ENCODE measurements around the gene FAM193A.
"Not testable (repeated sequence)": the region's sequence is repeated elsewhere in the genome, so short reads cannot be mapped to it uniquely, and the experiment has no call there.

FAM193A gene

DNA sequence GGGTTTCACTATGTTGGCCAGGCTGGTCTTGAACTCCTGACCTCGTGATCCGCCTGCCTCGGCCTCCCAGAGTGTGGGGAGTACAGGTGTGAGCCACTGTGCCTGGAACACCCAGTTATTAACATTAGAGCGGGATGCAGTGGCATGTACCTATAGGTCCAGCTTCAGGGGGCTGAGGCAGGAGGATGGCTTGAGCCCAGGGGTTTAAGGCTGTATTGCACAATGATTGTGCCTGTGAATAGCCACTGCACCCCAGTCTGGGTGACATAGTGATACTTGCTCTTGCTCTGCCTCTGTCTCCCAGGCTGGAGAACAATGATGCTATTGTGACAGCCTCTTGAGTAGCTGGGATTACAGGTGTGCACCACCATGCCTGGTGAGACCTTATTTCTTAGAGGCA is 39.8 kb downstream of the FAM193A start:
- no peak for DNase-seq (ENCODE audit: low spot score)

DNA sequence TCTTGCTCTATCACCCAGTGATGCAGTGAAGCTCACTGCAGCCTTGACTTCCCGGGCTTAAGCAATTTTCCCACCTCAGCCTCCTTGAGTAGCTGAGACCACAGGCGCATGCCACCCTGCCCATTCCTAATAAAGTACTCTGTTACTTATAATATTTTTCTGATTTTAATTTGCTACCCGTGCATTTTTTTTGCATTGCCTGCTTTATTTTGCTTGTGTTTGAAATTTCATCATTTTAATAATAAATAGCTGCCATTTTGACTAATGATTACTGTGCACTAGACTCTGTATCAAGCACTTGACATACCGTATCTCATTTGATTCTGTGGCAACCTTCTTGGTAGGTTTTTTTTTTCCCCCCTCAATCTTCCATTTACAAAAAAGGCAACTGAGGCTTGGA is 41.7 kb downstream of the FAM193A start:
- no peak for DNase-seq (ENCODE audit: low spot score)

DNA sequence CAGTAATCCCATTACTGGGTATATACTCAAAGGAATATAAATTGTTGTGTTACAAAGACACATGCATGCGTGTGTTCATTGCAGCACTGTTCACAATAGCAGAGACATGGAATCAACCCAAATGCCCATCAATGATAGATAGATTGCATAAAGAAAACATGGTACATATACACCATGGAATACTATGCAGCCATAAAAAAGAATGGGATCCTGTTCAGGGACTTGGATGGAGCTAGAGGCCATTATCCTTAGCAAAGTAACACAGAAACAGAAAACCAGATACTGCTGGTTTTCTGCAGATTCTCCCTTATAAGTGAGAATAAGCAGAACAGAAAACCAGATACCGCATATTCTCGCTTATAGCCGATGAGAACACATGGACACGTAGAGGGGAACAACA is 43.5 kb downstream of the FAM193A start:
- DNase-seq (ENCODE audit: low spot score), result no peak

DNA sequence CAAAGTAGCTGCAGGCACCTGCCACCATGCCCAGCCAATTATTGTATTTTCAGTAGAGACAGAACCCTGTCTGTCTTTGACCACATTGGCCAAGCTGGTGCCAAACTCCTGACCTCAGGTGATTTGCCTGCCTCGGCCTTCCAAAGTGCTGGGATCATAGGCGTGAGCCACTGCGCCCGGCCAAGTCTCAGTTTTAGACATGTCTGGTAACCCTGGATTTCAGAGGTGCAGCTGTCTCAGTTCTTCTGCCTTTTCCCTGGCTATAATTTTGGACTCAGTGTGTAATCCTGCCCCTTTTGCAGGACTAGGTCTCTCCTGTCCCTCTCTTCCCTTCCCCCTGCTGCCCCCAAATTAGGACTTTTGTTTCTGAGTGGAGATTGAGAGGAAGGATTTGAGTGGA is 46.6 kb downstream of the FAM193A start:
- DNase-seq (ENCODE audit: low spot score), result no peak

DNA sequence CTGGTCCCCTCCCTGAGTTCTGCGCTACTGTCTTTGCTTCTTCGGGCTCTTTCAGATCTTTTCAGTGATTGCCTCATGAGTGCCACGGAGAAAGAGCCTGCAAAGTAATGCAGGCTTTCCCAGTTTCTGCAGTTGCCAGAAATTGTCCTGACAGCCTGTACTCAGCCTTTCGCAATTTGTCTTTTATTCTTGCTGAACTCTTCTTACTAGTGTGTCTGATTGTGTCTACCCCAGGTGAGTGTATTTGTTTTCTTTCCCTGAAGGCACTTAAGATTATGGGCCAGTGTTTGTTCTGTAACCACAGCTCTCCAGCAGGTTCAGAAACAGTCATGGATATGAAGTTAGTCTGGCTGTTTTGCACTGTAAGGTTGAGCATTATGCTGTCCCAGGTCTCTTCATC is 47.1 kb downstream of the FAM193A start:
- no peak for DNase-seq (ENCODE audit: low spot score)

DNA sequence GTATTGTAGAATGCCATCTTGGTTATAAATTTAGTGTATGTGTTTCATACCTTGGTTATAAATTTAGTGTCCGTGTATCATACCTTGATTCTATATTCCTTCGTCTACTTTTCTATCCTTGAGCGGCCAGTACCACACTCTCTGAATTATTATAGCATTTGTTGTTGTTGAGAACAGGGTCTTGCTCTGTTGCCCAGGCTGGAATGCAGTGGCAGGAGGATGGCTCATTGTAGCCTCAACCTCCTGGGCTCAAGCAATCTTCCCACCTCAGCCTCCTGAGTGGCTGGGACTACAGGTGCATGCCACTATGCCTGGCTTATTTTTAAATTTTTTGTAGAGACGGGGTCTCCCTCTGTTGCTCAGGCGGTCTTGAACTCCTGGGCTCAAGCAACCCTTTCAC is 50.1 kb downstream of the FAM193A start:
- DNase-seq (ENCODE audit: low spot score), result no peak

DNA sequence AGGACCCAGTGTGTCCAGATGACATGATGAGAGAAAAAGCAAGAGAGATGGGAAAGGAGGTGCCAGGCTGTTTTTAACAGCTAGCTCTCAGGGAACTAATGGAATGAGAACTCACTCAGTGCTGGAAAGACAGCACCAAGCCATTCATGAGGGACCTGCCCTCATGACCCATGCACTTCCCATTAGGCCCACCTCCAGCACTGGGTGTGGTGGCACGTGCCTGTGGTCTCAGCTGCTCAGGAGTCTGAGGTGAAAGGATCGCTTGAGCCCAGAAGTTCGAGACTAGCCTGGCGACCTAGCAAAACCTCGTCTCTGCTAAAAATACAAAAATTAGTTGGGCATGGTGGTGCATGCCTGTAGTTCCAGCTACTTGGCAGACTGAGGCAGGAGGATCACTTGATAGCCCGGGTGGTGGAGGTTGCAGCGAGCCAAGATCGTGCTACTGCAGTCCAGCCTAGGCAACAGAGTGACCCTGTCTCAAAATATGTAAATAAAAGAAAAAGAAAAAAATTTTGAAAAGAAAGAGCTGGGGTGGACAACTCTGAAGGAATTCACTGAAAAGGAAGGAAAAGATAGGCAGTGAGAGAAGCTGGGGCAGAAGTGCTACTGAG is 50.9 kb downstream of the FAM193A start:
- DNase-seq (ENCODE audit: low spot score), result no peak

DNA sequence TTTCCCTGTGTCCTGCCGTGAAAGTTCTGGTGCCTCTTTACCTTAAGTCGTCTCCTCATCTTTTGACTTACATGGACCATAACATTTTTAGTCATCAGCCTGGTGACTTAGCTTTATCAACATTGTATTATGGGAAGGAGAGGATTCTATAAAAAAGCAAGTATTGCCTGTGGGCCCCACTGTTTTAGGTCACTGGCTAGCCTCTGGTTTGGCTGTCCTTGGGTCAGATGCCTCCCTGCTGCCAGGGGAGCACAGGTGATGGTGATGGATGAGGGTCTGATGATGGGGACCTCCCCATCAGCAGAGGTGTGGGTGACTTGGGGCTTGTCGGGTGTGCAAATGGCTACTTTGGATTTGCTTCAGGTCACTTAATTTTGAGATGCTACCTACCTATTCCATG is 51.8 kb downstream of the FAM193A start:
- DNase-seq (ENCODE audit: low spot score), result no peak

DNA sequence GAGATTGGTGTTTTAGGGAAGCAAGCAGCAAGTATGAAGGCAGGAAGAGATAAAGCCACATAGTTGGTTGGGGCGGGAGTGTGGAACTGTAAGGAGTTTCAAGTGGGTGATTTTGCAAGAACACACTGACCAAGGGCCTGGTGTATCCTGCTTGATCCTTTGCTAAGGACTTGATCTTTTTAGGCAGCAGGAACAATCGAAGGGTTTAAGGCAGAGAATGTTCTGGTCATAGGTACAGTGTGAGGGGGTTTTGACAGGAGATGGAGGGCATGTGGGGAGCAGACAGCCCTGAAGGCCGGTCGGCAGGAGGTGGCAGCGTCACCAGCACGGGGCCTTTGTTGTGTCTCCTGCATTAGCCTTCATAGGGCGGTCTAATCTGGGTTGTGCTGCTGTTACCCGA is 54.7 kb downstream of the FAM193A start:
- DNase-seq (ENCODE audit: low spot score), result peak; percentile 62

DNA sequence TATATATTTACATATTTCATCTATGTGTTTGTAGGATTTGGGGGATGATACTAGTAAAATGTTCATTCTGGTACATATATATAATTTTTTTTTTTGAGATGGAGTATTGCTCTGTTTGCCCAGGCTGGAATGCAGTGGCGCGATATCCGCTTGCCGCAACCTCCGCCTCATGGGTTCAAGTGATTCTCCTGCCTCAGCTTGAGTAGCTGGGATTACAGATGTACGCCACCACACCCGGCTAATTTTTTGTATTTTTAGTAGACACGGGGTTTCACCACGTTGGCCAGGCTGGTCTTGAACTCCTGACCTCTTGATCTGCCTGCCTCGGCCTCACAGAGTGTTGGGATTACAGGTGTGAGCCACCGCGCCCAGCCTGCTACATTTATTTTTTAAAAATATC is 55.6 kb downstream of the FAM193A start:
- DNase-seq (ENCODE audit: low spot score), result not testable (repeated sequence)

DNA sequence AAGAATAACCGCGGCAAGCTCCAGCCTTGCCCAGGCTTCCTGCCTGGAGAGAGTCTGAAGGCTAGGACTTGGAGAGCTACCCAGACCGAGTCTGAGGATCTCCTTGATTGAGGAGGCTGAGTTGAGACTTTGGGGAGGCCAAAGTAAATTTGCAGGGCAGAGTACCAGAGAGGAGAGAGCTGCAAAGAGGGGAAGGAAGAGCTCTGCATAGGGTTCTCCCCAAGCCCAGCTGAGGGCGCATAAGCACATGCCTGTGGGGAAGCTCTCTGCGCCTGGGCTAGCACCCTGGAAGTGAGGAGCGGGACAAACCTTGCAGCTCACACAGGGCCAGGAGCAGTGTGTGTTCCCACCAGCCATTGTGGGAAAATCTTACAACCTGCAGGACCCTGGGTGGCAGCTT is 56.1 kb downstream of the FAM193A start:
- DNase-seq (ENCODE audit: low spot score), result no peak

DNA sequence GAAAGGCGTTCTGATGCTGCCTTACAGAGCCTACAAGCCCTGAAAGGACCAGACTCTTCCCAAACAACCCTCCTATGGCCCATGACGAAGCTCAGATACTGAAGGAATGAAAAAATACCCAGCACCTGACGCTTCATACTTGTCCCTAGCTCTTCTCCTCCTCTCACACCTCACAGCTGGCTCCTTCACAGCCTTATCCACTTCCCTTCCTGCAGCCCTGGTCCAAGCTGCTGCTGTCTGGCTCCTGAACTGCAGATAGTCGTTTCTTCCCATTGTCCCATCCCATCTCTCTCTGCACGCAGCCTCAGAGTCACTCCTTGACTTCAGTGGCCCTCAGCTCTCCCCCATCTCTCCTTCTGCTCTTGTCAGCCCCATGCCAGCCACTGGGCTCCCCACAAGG is 56.6 kb downstream of the FAM193A start:
- no peak for DNase-seq (ENCODE audit: low spot score)

DNA sequence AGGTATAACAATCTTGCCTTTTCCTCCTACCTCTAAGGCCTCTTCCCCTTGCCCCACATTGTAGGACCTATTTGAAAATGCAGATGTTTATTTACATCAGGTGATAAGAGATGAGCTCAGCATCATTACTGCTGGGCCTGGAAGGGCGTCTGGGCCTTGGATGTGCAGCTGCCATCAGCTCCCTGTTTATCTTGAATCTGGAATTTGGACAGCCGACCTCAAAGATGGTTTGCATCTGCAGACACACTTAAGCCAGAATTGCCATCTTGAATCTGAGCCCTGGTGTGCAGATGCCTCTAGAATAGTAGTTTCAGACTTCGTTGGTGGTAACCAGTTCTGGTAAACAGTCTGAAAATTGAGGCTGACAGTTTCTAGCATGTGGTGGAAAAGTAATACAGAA is 59.0 kb downstream of the FAM193A start:
- no peak for DNase-seq (ENCODE audit: low spot score)

DNA sequence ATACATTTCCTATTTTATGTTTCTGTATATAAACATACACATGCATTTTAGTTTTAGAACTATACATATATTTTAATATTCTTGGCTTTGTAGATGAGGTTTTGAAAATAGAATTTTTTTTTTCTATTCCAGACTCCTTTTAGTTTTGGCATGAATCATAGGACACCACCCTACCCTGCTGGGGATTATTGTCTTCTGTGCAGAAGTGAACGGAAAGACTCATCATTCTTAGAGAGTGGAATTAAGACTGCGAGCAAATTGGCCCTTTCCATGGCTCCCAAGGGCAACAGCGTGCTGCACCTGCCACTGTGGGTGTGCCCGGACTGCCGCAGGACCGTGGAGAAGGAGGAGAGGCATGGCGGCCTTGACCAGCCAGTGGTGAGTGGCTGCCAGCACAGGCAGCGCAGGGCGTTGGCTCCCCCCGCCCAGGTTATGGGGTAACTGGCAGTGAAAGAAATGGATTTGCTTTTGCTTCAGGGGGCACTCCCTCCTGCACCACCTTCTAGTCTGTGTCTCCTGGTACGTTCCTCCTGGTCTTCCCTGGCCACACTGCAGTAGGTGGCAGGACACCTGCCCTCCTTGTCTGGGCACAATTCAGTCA is 59.6 kb downstream of the FAM193A start:
- no peak for DNase-seq (ENCODE audit: low spot score)

DNA sequence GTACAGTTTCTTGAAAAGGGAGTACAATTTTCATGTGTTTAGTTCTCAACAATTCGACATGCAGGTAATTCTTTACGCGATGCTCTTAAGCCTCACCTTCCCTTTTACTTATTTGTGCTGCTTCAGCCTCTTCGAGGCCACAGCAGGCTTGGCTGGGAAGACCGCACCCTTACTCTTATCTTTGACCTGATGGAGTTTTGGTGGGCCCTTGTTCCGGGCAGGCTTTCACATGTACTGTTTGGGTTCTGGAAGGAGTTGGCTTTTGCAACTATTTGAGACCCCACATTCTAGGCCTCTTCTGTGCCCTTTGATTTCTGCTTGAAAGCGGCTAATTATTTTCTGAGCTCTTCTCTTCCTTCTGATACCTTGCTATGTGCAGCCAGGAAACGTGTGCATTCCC is 60.2 kb downstream of the FAM193A start:
- no peak for DNase-seq (ENCODE audit: low spot score)

DNA sequence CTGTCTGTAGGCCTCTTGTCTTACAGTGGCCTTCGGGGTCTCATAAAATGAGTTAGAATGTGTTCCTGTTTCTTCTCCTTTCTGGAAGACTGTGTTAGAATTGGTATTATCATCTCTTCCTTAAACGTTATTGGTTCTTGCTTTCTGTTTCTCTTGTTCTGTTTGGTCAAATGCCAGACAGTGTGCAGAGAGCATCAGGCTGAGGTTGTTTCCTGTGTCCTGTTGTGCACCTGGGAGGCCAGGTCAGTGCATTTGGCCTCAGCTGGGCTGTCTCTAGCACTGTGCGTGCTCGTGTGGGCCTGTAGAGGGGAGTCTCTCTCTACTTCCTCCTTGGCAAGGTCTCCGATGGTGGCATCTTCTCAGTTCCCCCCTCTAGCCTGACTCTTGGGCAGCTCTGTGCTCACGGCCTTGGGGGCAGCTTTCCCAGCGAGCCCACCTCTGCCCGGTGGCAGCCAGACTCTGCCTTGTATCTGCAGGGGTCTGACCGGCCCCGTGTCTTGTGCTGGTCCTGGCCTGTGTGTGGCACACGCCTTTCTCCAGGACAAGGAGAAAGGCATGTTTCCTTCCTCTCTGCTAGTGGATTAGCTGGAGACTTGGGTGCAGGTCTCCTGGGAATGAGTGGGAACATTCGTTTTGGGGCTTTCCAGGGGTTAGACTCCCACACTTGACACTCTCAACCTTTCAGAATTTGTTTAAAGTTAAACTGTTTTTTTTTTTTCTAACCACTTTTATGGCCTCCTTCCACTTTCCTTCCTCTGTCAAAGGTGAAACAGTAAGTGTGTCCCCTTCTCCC is 62.3 kb downstream of the FAM193A start:
- DNase-seq (ENCODE audit: low spot score), result no peak

DNA sequence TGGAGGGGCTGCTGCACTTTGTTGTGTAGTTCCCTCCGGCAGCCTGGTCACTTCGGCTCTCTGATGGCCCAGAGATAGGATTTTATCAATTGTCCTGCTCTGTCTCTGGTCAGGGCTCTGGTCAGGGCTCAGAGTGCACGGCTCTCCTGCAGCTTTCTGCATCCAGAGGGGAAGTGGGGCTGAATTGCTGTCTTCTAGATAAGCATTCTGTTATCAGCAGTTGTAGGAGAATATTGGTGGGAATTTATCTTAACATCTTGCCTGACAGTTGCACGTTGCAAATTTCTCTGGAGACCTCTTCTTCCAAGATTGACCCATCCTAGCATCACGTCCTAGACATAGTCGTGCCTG is 62.8 kb downstream of the FAM193A start:
- DNase-seq (ENCODE audit: low spot score), result no peak

DNA sequence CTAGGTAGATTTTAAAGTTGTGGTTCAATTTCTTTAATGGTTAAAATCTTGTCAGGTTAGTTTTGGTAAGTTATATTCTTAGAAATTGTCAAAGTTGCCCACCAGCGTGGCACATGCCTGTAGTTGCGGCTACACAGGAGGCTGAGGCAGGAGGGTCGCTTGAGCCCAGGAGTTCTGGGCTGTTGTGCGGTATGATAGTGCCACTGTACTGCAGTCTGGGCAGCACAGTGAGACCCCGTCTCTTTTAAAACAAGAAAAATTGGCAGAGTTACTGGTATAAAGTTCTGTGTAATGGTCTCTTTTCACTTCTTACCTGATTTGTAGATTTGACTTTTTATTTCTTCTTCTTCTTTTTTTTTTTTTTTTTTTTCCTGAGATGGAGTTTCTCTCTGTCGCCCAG is 64.4 kb downstream of the FAM193A start:
- DNase-seq (ENCODE audit: low spot score), result no peak

DNA sequence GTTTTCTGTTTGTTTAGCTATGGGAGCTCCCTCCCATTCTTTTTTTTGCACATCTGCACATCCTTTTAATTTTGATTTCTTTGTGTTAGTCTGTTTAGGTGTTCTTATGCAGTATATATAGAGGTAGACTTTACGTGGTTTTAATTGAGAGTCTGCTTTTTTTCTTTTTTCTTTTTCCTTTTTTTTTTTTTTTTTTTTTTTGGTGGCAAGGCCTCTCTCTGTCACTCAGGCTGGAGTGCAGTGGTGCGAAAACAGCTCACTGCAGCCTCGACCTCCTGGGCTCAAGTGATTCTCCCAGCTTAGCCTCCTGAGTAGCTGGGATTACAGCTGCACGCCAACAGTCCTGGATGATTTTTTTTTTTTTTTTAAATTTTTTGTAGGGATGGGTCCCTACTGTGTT is 68.2 kb downstream of the FAM193A start:
- DNase-seq (ENCODE audit: low spot score), result no peak

DNA sequence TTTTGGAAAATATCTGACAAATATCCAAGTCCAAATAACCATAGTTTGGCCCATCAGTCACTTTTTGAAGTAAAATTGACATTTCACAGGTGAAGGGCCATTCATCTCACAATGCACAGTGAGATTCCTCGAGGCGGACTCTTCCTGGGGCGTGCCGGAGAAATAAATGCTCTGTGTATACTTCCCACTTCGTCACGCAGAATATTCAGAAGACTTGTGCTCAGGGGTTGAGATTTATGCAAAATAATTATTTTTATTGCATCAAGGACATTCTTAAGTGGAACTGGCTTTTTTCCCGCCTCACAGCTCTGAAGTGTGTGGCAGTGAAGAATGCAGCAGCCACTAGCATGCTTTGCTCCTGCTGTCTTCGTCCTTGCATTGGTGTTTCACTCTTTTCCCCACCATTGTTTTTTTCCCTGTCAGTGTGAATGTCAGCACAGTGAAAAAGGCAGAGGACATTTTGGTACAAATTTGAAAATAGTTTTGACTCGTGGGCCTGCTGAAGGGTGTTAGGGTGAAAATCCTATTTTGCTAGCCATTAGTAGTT is 70.6 kb downstream of the FAM193A start:
- DNase-seq (ENCODE audit: low spot score), result no peak

DNA sequence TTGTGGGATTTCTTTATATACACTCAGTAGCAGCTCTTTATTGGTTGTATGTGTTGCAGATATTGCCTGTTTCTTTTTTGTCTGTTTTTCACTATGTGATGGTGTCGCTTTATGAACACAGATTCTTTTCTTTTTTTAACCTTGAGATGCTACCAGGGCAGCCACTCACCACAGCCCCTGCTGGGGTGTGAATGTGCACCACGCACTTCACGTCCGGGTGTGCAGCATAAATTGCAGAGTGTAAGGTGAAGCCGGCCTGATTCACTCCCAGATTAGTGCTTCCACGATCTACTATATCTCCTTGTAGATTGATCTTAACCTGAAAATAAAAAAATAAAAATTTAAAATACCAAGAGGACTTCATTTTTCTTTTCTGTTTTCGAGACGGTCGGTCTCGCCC is 71.4 kb downstream of the FAM193A start:
- DNase-seq (ENCODE audit: low spot score), result no peak

DNA sequence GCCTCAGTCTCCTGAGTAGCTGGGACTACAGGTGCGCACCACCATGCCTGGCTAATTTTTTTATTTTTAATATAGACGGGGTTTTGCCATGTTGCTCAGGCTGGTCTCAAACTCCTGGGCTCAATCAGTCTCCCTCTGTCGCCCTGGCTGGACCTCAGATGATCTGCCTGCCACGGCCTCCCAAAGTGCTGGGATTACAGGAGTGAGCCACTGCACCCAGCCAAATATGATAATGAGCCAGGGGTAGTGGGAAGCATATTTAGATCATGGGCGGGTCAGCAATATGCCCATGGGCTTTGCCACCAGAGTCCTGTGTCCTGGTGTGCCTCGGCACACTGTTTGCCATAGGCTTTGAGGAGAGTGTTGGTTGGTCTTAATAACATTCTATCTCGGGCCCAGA is 71.8 kb downstream of the FAM193A start:
- DNase-seq (ENCODE audit: low spot score), result no peak

DNA sequence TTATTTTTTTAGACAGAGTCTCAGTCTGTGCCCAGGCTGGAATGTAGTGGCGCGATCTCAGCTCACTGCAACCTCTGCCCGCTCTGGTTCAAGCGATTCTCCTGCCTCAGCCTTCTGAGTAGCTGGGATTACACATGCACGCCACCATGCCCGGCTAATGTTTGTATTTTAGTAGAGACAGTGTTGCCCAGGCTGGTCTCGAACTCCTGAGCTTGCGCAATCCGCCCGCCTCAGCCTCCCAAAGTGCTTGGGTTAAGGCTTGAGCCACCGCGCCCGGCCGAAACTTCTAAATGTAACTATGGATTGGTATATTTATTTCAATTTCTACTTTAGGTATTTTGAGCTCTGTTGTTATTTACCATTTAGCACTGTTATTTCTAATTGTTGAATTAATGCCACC is 79.4 kb downstream of the FAM193A start:
- no peak for DNase-seq (ENCODE audit: low spot score)

DNA sequence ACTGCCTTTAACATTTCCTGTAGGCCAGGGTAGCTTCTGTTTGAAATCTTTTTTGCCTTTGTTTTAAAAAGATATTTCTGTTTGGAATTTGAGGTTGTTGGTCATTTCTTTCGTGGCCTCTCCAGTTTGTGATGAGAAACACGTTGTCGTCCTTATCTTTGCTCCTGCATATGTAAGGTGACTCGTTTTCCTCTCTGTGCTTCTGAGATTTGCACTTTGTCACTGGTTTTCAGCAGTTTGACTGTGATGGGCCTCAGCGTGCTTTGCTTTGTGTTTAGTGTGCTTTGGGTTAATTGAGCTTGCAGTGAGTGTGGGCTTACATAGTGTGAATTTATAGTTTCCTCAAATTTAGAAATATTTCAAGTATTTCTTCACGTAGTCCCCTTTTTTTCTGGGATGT is 81.5 kb downstream of the FAM193A start:
- DNase-seq (ENCODE audit: low spot score), result no peak
